PFSK-1 (cell line): ENCODE results near the gene COPZ2.

Experiments
- FOXP2 ChIP-seq: optimal IDR thresholded peaks from 2 replicates; pipeline ENCODE3; 2011; ENCODE audit warnings: borderline replicate concordance, control low read depth, inconsistent platforms; ENCODE audit not compliant: insufficient read depth; ENCODE audit errors: extremely low read length, extremely low read depth
- POLR2AphosphoS5 ChIP-seq: IDR thresholded peaks from 2 replicates; pipeline ENCODE4 v1.6.1; 2012; ENCODE audit warnings: low read depth, mild to moderate bottlenecking, control low read depth, low read length, moderate library complexity
- REST ChIP-seq, 2 experiments: IDR thresholded peaks; 2 replicates each; pipeline versions ENCODE4 v1.6.1 to v1.8.0; 2011 to 2012; ENCODE audit warnings: low read depth in 2 of 2, low read length in 2 of 2, control low read depth in 1 of 2, inconsistent platforms in 1 of 2, mild to moderate bottlenecking in 1 of 2, moderate library complexity in 1 of 2; ENCODE audit not compliant: insufficient read depth in 1 of 2
- SIN3A ChIP-seq: IDR thresholded peaks from 2 replicates; pipeline ENCODE4 v1.6.1; 2012; ENCODE audit warnings: mild to moderate bottlenecking, low read length, moderate library complexity, borderline replicate concordance; ENCODE audit not compliant: insufficient read depth
- TAF1 ChIP-seq: IDR thresholded peaks from 2 replicates; pipeline ENCODE4 v1.6.1; 2012; ENCODE audit warnings: low read length, control low read depth, borderline replicate concordance; ENCODE audit not compliant: insufficient read depth

The COPZ2 gene

GRCh38 chr17:48048384-48049126, 11.0 kb upstream of the COPZ2 start:
- TF ChIP-seq POLR2AphosphoS5 (peak; percentile 96), SIN3A (peak; percentile 56; the same call in 1 of the 2 replicates), FOXP2 (no peak), REST (IDR thresholded peaks at IDR 0.05; ENCODE audit: insufficient read depth in 1 of 2, low read depth in 2 of 2, low read length in 2 of 2) (peak in 1 of 2 experiments; percentile 7; a peak in 1 of 4 replicates)

GRCh38 chr17:48047741-48048383, 10.3 kb upstream of the COPZ2 start, which contains the start of gene NFE2L1:
Gene NFE2L1, plus strand, starts transcription at chr17:48048359. Its CDS starts 2,760 bp downstream, at chr17:48051119.
- TF ChIP-seq REST (IDR thresholded peaks at IDR 0.05; ENCODE audit: insufficient read depth in 1 of 2, low read depth in 2 of 2, low read length in 2 of 2): no peak; a peak in 1 of 4 replicates
- TF ChIP-seq SIN3A: no peak
- TF ChIP-seq TAF1: no peak; the same call in 1 of the 2 replicates
- no peak for TF ChIP-seq FOXP2
- peak; percentile 81 for TF ChIP-seq POLR2AphosphoS5

GRCh38 chr17:48047113-48047740, 9.6 kb upstream of the COPZ2 start:
- TF ChIP-seq POLR2AphosphoS5: peak; percentile 14; the same call in 1 of the 2 replicates
- TF ChIP-seq SIN3A: 0 out of 2 replicates have a peak, but pooled peaks have one; percentile 13
- TF ChIP-seq REST (IDR thresholded peaks at IDR 0.05; ENCODE audit: insufficient read depth in 1 of 2, low read depth in 2 of 2, low read length in 2 of 2): no peak

GRCh38 chr17:48046296-48046695, 8.7 kb upstream of the COPZ2 start:
- TF ChIP-seq POLR2AphosphoS5 (no peak), REST (IDR thresholded peaks at IDR 0.05; ENCODE audit: insufficient read depth in 1 of 2, low read depth in 2 of 2, low read length in 2 of 2) (no peak), SIN3A (no peak), TAF1 (no peak), FOXP2 (no peak)
